A673 (cell line): ENCODE results near the gene LRRN4. TPM values are rescaled to one million over a fixed set of nuclear protein-coding genes. Genes with fewer than 3 reads are reported as not detected.

ENCODE experiments used
- BruUV-seq: library from RNA; stranded (reverse); fragments of 400-500 nt; replicated peaks from 2 replicates; lab custom pipeline; 2021; lab: Mats Ljungman, UMichigan
- CTCF ChIA-PET: fragments of 300-600 bp; sonication (Branson Sonifier 250); formaldehyde crosslinking; loops from one replicate; lab custom pipeline; 2022; ENCODE audit warnings: antibody characterized with exemption; lab: Charles Lee
- POLR2A ChIA-PET: fragments of 300-600 bp; sonication (Branson Sonifier 250); formaldehyde crosslinking; loops from one replicate; lab custom pipeline; 2022; ENCODE audit warnings: antibody characterized with exemption; ENCODE audit not compliant: low non-redundant PET; lab: Charles Lee
- DNase-seq: peaks from one replicate; pipeline ENCODE4 v3.0.0-alpha.2; 2015; ENCODE audit warnings: low spot score
- H3K27ac ChIP-seq: fragments of 200-600 bp; sonication (generic); 2 replicates; pipeline ENCODE4 v1.5.1; 2016; ENCODE audit warnings: mixed run types, low read depth, mild to moderate bottlenecking, mixed read lengths, antibody characterized with exemption, low read length; ENCODE audit not compliant: poor library complexity, severe bottlenecking
- H3K27me3 ChIP-seq: fragments of 200-600 bp; sonication (generic); replicated peaks from 2 replicates; pipeline ENCODE4 v1.6.1; 2017; ENCODE audit warnings: mixed run types, low read depth, mild to moderate bottlenecking, mixed read lengths, antibody characterized with exemption, low read length; ENCODE audit not compliant: insufficient read depth, poor library complexity
- H3K36me3 ChIP-seq: fragments of 200-600 bp; sonication (generic); 2 replicates; pipeline ENCODE4 v1.6.1; 2016; ENCODE audit warnings: mixed run types, mild to moderate bottlenecking, mixed read lengths, antibody characterized with exemption, low read length; ENCODE audit not compliant: insufficient read depth, poor library complexity, severe bottlenecking
- H3K4me1 ChIP-seq: fragments of 200-600 bp; sonication (generic); 2 replicates; pipeline ENCODE4 v1.6.1; 2017; ENCODE audit warnings: mixed run types, mild to moderate bottlenecking, mixed read lengths, antibody characterized with exemption, low read length; ENCODE audit not compliant: insufficient read depth, poor library complexity, severe bottlenecking
- H3K4me3 ChIP-seq: fragments of 200-600 bp; sonication (generic); 2 replicates; pipeline ENCODE4 v1.5.1; 2016; ENCODE audit warnings: low read depth, mixed run types, mild to moderate bottlenecking, mixed read lengths, low read length; ENCODE audit not compliant: poor library complexity, severe bottlenecking
- H3K9me3 ChIP-seq: fragments of 200-600 bp; sonication (generic); 2 replicates; pipeline ENCODE4 v1.6.1; 2016; ENCODE audit warnings: mixed run types, low read depth, mild to moderate bottlenecking, mixed read lengths, antibody characterized with exemption, low read length; ENCODE audit not compliant: poor library complexity, severe bottlenecking
- CTCF ChIP-seq: fragments of 300-800, 200-600 bp; sonication (generic); conservative IDR thresholded peaks from 2 replicates; pipeline ENCODE4 v1.5.1; 2017; ENCODE audit warnings: low read depth, mild to moderate bottlenecking, antibody characterized with exemption, low read length, moderate library complexity, mixed read lengths
- EZH2 ChIP-seq: fragments of 200-600 bp; sonication (generic); IDR thresholded peaks from 2 replicates; pipeline ENCODE4 v1.6.1; 2017; ENCODE audit warnings: borderline replicate concordance, low read depth, mild to moderate bottlenecking, mixed read lengths, antibody characterized with exemption, low read length; ENCODE audit not compliant: poor library complexity, severe bottlenecking
- intact Hi-C: fragments of 100-400 bp; cut with micrococcal nuclease; formaldehyde crosslinking; loops from one replicate; pipeline ENCODE4 v1.10.0; 2022; ENCODE audit not compliant: unreplicated experiment
- total RNA-seq: library from RNA; stranded (reverse); gene quantifications from 2 replicates; pipeline ENCODE4 v1.2.3, GENCODE V29; 2021

Gene LRRN4
- total RNA-seq, 1 experiment from 2014 or later = not detected

GRCh38 chr20:6017467-6017866, 36.4 kb downstream of the LRRN4 start:
- H3K9me3 ChIP-seq = no peaks in the 10 kb centered on the region
- peaks cover 30% of the 10 kb centered on the region for H3K36me3 ChIP-seq
- H3K27ac ChIP-seq = no peak overlapping the region
- ChIA-PET CTCF (no interaction called here), POLR2A (no interaction called here)
- DNase-seq = no peak
- H3K27me3 ChIP-seq = no peaks in the 10 kb centered on the region
- intact Hi-C loops = no loop called here
- no peaks in the 10 kb centered on the region for H3K4me1 ChIP-seq
- no peak overlapping the region for H3K4me3 ChIP-seq
- BruUV-seq = no TSS peak
- no peak for TF ChIP-seq EZH2
- no peak for TF ChIP-seq CTCF

- BruUV-seq = no TSS peak
- intact Hi-C loops = no loop called here
These were observed 38.9 kb downstream of the LRRN4 start for GRCh38 chr20:6014957-6015356.

GRCh38 chr20:6014017-6014416, 39.8 kb downstream of the LRRN4 start:
- H3K9me3 ChIP-seq = no peaks in the 10 kb centered on the region
- H3K4me1 ChIP-seq = no peaks in the 10 kb centered on the region
- DNase-seq = no peak
- no peak overlapping the region for H3K4me3 ChIP-seq
- POLR2A ChIA-PET = no interaction called here
- peaks cover 52% of the 10 kb centered on the region for H3K36me3 ChIP-seq
- BruUV-seq = no TSS peak
- no peak overlapping the region for H3K27ac ChIP-seq
- H3K27me3 ChIP-seq = no peaks in the 10 kb centered on the region
- TF ChIP-seq CTCF = no peak
- TF ChIP-seq EZH2 = no peak
- intact Hi-C loops = no loop called here
- CTCF ChIA-PET = no interaction called here

More at GRCh38 chr20:6014957-6015356, 38.9 kb downstream of the LRRN4 start:
- Histone ChIP-seq H3K4me1 (no peaks in the 10 kb centered on the region), H3K36me3 (peaks cover 45% of the 10 kb centered on the region), H3K4me3 (no peak overlapping the region), H3K9me3 (no peaks in the 10 kb centered on the region), H3K27me3 (no peaks in the 10 kb centered on the region), H3K27ac (no peak overlapping the region)
- no peak for DNase-seq
- ChIA-PET POLR2A (no interaction called here), CTCF (no interaction called here)
- TF ChIP-seq CTCF = no peak
- TF ChIP-seq EZH2 = no peak
